WERI-Rb-1 (cell line): ENCODE measurements around the gene TTI1.
A peak's percentile ranks its signal among the peaks of the same experiment; 100 is the strongest.

Experiments
- DNase-seq: peaks from one replicate; pipeline ENCODE4 v3.0.0-alpha.2; 2020
- H3K27ac ChIP-seq: fragments of 250-450 bp; sonication (Bioruptor Pico); 2 replicates; pipeline ENCODE4 v1.5.1; 2020; ENCODE audit warnings: mild to moderate bottlenecking, moderate library complexity
- H3K27me3 ChIP-seq: fragments of 250-450 bp; sonication (Bioruptor Pico); 2 replicates; pipeline ENCODE4 v1.5.1; 2021; ENCODE audit warnings: mild to moderate bottlenecking, low read depth, moderate library complexity; ENCODE audit not compliant: insufficient read depth, severe bottlenecking
- H3K36me3 ChIP-seq: fragments of 250-450 bp; sonication (Bioruptor Pico); 2 replicates; pipeline ENCODE4 v1.5.1; 2020; ENCODE audit warnings: mild to moderate bottlenecking, moderate library complexity
- H3K4me3 ChIP-seq: 2 replicates; pipeline ENCODE4 v1.5.1; 2011; ENCODE audit warnings: low read depth, mild to moderate bottlenecking, control low read depth, low read length
- H3K9me3 ChIP-seq: fragments of 250-450 bp; sonication (Bioruptor Pico); 2 replicates; pipeline ENCODE4 v1.5.1; 2021; ENCODE audit warnings: mild to moderate bottlenecking, moderate library complexity; ENCODE audit not compliant: severe bottlenecking
- CTCF ChIP-seq: IDR thresholded peaks from 2 replicates; pipeline ENCODE4 v1.5.1; 2011; ENCODE audit warnings: low read depth, mild to moderate bottlenecking, control low read depth, inconsistent platforms, low read length

Gene TTI1

GRCh38 chr20:38066969-38067716, 33.9 kb upstream of the TTI1 start:
- no peak for TF ChIP-seq CTCF
- Histone ChIP-seq H3K27ac (peak overlapping the region; percentile 80), H3K27me3 (no peaks in the 10 kb centered on the region), H3K9me3 (no peaks in the 10 kb centered on the region), H3K36me3 (peaks cover 94% of the 10 kb centered on the region), H3K4me3 (peak overlapping the region; percentile 9)
- no peak for DNase-seq

DNA sequence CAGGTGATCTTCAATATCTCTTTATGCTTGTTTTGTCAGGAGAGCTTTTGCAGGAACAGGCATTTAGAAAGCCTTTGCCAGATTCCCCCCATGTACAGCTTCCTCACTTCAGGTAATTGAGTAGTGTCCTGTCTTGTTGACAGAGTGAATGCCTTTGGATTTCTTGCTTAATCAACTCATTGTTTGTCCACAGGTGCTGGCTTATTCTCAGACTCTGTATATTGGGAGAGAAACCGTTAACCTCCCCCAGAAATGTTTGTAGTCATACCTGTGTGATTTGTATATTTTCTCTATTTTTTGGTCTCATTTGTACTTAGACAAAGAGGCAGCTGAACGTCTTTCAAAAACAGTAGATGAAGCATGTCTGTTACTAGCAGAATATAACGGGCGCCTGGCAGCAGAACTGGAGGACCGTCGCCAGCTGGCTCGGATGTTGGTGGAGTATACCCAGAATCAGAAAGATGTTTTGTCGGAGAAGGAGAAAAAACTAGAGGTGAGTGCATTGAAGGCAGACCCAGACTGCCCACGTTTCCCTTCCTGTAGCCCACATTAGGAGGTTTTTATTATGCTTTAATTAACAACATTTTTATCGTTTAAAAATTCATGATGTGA, 32.6 kb upstream of the TTI1 start:
- no peak overlapping the region for H3K4me3 ChIP-seq
- DNase-seq: no peak
- TF ChIP-seq CTCF: no peak
- no peaks in the 10 kb centered on the region for H3K9me3 ChIP-seq
- peak overlapping the region; percentile 80; the same call in 1 of the 2 replicates for H3K27ac ChIP-seq
- peaks cover 94% of the 10 kb centered on the region for H3K36me3 ChIP-seq
- no peaks in the 10 kb centered on the region for H3K27me3 ChIP-seq

DNA sequence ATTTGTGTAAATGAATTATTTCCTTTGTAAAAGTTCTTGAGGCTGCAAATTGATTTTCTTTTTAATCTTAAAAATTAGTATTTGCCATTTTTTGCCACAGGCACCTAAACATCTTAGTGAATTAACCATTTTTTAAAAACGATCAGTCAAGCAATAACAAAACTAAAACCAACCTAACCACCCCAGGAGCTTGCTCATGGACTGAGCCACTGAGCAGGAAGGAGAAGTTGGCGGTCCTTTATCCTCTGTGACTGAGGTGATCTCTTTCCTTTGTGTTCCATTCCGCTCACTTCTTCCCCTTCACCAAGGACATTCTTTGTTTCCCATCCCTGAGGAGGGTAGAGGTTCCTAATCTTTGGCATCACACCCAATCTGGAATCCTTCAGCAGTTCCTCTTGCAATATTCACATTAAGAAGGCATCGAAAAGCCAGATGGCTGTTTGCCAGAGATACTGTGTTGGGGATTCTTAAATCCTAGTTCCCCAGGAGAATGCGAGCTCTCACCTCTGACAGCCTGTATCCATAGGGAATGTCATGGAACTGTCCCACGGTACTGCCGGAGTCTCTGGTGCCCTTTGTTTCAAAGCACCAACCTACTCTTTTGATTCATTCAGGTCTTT, 30.8 kb upstream of the TTI1 start:
- H3K27ac ChIP-seq: no peak overlapping the region
- H3K9me3 ChIP-seq: no peaks in the 10 kb centered on the region
- no peak for TF ChIP-seq CTCF
- peaks cover 94% of the 10 kb centered on the region for H3K36me3 ChIP-seq
- no peaks in the 10 kb centered on the region for H3K27me3 ChIP-seq
- H3K4me3 ChIP-seq: no peak overlapping the region
- no peak for DNase-seq

DNA sequence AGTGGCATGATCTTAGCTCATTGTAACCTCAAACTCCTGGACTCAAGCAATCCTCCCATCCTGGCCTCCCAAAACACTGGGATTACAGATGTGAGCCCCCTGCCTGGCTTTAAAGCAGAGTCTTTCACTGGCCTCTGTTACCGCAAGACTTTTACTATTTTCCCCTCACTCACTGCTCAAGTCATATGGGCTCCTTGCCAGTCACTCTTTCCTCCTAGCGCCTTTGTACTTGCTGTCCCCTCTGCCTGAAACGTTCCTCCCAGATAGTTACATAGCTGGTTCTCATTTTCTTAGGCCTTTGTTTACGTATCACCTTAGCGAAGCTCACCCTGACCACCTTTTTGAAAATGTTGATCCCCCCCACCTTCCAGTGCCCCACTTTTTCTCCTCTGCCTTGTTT, 29.6 kb upstream of the TTI1 start:
- no peaks in the 10 kb centered on the region for H3K9me3 ChIP-seq
- no peak overlapping the region for H3K27ac ChIP-seq
- no peak for TF ChIP-seq CTCF
- H3K27me3 ChIP-seq: no peaks in the 10 kb centered on the region
- H3K36me3 ChIP-seq: peaks cover 94% of the 10 kb centered on the region
- H3K4me3 ChIP-seq: no peak overlapping the region
- no peak for DNase-seq

GRCh38 chr20:38061109-38061508, 27.9 kb upstream of the TTI1 start:
- Histone ChIP-seq H3K27ac (no peak overlapping the region), H3K9me3 (no peaks in the 10 kb centered on the region), H3K27me3 (no peaks in the 10 kb centered on the region), H3K36me3 (peaks cover 84% of the 10 kb centered on the region), H3K4me3 (no peak overlapping the region)
- no peak for TF ChIP-seq CTCF
- DNase-seq: no peak
